Eye (tissue), 1 donor: ENCODE data around the gene PRR19.

Experiments
- DNase-seq: peaks from one replicate; pipeline ENCODE4 v3.0.0-alpha.2; 2015

The PRR19 gene

GRCh38 chr19:42284591-42285341, 17.2 kb upstream of the PRR19 start:
- peak; percentile 62 for DNase-seq

DNA sequence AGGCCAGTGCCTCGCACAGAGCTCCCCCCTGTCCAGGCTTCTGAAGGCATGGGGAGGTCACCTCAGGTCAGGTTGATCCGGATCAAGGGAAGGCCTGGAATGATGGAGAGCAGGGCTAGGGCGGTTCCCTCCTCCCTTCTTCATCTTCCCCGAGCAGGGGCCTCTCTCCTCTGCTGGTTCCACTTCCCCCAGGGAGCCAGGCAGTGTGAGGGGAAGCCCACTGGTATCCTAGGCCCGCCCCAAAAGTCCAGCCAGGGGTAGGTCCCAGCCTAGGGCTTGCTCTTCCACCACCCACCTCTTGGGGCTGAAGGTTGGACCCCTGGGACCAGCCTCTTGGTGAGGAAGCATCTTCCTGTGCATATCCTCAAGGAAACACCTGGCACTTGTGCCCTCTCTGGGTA, 16.4 kb upstream of the PRR19 start:
- no peak for DNase-seq

- DNase-seq: no peak
Observed at GRCh38 chr19:42285988-42286348, 16.0 kb upstream of the PRR19 start.

- DNase-seq: peak; percentile 50
Observed at GRCh38 chr19:42286349-42287016, 15.4 kb upstream of the PRR19 start.

GRCh38 chr19:42287017-42287826, 14.7 kb upstream of the PRR19 start:
- DNase-seq: no peak

DNA sequence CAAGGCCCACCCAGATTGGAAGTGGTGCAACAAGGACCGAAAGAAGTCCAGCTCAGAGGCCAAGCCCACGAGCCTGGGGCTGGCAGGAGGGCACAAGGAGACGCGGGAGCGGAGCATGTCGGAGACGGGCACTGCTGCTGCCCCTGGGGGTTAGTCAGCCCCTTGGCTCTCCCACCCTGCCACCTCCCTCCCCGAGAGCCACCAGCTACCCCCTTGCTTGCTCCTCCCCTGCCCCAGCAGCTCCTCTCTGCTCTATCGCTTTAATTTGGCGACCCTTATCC, 14.2 kb upstream of the PRR19 start:
- DNase-seq: no peak

- DNase-seq: no peak
Observed at GRCh38 chr19:42288387-42288786, 13.5 kb upstream of the PRR19 start.

GRCh38 chr19:42288881-42289555, 12.9 kb upstream of the PRR19 start:
- DNase-seq: no peak

DNA sequence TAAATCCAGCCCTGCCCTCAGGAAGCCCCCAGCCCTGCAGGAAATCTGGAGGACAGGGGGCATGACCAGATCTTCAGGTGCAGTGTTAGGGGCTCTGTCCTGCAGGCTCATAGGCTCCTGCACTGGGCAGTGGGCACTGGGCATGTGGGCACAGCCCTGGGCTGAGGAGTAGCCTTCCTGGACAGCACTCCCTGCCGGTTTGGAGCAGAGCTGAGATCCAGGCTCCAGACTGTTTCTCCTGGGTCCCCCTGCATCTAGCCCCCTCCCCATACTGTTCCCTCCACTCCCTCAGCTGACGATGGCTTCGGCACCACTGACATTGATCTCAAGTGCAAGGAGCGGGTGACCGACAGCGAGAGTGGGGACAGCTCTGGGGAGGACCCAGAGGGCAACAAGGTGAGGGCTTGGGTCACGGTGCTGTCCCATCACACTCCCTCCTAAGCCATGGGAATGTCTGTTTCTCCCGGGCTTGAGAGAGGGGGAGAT, 12.3 kb upstream of the PRR19 start:
- DNase-seq: no peak

- no peak for DNase-seq
Observed at GRCh38 chr19:42290136-42290522, 11.8 kb upstream of the PRR19 start.

- no peak for DNase-seq
Observed at GRCh38 chr19:42290523-42291434, 11.2 kb upstream of the PRR19 start.

DNA sequence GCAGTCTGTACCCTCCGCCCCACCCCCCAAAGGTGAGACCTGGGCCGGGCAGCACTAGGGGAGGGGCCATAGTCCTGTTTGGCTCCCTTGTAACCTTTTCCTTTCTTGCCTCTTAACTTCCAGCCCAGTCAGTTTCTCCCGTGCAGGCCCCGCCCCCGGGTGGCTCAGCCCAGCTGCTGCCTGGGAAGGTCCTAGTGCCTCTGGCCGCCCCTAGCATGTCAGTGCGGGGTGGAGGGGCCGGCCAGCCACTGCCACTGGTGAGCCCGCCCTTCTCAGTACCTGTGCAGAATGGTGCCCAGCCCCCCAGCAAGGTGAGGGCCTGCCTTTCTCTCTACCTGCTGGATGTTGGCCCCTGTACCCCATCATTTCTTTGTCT, 10.5 kb upstream of the PRR19 start:
- no peak for DNase-seq

DNA sequence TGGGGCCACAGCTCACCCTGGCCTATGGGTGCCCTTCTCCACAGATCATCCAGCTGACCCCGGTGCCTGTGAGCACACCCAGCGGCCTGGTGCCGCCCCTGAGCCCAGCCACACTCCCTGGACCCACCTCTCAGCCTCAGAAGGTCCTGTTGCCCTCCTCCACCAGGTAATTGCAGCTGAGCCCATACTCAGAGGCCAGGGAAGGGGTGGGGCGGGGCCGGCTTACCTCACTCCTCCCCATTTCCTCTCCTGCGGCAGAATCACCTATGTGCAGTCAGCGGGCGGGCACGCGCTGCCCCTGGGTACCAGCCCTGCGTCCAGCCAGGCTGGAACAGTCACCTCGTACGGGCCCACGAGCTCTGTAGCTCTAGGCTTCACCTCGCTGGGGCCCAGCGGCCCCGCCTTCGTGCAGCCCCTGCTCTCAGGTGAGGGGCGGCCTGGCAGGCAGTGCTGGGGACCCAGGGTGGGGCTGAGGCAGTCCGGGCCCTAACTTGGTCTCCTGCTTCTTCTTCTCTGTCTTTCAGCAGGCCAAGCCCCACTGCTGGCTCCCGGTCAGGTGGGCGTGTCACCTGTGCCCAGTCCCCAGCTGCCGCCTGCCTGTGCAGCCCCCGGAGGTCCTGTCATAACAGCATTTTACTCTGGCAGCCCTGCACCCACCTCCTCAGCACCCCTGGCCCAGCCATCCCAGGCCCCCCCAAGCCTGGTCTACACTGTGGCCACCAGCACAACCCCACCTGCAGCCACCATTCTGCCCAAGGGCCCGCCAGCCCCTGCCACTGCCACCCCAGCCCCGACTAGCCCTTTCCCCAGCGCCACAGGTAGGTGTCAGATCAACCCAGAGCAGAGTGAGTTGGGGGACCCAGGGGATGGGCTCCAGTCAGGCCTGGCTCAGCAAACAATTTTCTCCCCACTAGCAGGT, 9.6 kb upstream of the PRR19 start:
- DNase-seq: no peak

DNA sequence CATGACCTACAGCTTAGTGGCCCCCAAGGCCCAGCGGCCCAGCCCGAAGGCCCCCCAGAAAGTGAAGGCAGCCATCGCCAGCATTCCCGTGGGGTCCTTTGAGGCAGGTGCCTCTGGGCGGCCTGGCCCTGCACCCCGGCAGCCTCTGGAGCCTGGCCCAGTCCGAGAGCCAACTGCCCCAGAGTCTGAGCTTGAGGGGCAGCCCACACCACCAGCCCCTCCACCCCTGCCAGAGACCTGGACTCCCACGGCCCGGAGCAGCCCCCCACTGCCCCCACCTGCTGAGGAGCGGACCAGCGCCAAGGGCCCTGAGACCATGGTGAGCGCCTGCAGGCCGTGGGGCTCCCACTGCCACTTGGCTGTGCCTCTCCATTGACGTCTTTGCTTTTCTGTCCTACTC, 9.0 kb upstream of the PRR19 start:
- no peak for DNase-seq

DNA sequence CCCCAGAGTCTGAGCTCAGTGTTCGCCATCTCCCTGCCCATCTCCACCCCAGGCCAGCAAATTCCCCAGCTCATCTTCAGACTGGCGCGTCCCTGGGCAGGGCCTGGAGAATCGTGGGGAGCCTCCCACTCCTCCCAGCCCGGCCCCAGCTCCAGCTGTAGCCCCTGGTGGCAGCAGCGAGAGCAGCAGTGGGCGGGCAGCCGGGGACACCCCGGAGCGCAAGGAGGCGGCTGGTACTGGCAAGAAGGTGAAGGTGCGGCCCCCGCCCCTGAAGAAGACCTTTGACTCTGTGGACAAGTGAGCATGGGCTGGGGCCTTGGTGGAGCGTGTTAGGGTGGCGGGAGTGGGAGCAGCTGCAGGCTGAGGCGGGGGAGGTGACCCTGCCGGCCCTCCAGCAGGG, 8.4 kb upstream of the PRR19 start:
- DNase-seq: no peak

- no peak for DNase-seq
Observed at GRCh38 chr19:42293948-42294347, 8.0 kb upstream of the PRR19 start.

GRCh38 chr19:42294471-42295137, 7.3 kb upstream of the PRR19 start:
- no peak for DNase-seq

DNA sequence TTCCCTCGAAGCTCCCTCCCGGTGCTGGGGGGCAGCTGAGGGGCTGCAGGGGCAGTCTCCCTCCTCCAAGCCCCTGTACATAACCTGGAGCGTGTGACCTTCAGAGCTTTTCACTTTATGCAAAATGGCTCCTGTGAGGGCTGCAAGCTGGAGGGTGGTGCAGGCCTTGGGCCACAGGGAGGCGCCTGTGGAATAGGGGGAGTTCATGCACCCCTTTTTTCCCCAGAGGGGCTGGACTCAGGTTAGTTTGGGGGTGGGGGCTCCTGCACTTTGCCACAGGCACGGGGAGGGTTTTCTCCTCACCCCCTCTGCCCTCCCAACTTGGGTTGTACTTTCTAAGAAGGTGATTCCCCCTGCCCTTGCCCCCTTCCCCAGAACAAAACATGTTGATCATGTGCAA, 6.6 kb upstream of the PRR19 start:
- DNase-seq: no peak

GRCh38 chr19:42295831-42296525, 6.0 kb upstream of the PRR19 start:
- DNase-seq: peak; percentile 91

DNA sequence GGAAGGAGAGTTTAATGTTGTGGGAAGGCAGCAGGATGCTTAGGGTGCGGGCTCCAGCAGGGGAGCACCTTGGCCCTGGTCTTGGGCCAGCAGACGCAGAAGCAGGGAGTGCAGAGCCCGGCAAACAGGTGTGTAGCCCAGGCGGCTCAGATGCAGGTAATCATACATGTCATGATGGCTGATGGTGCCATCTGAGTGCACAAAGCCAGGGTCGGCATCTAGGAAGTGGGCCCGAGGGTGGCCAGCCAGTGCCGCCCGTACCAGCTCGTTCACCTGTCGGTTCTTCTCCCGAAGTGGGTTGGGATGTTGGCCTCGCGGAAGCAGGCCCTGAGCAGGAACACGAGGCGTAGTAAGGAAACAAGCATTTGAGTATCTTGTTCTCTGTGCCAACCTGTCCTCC, 4.9 kb upstream of the PRR19 start:
- DNase-seq: no peak
